GM12892 (cell line): Measurements from ENCODE around the gene PSMA7.

Source experiments
- POLR2A ChIP-seq: IDR thresholded peaks from 2 replicates; pipeline ENCODE4 v1.6.1; 2011; ENCODE audit warnings: low read depth, low read length, control low read depth
- POLR2AphosphoS5 ChIP-seq: IDR thresholded peaks from 2 replicates; pipeline ENCODE4 v1.6.1; 2011; ENCODE audit warnings: low read depth, low read length, control low read depth
- TAF1 ChIP-seq: IDR thresholded peaks from 2 replicates; pipeline ENCODE4 v1.6.1; 2011; ENCODE audit warnings: low read depth, mild to moderate bottlenecking, control low read depth, low read length, borderline replicate concordance

DNA sequence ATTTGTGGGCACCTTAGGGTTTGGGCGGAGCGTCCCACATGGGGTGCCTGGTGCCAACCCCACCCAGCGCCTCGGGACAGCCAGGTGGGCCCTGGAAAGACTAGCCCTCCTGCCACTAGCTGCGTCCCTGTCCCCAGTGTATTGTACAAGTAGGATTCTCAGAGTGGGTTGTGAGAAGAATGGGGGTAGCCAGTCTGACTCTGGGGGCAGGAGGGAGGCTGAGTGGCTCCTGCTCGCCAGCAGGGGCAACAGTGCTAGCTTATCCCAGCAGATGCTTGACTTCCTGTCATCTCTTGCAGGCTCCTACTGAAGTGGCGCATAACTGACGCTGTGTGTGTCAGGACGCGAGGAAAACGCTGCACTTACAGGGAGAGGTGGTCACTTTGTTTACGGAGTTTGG is 9.3 kb downstream of the PSMA7 start:
- TF ChIP-seq POLR2A (no peak; the same call in 1 of the 2 replicates), TAF1 (no peak), POLR2AphosphoS5 (no peak)
